Mucosa of descending colon (tissue), 3 donors: ENCODE measurements around the gene CCL16. TPM values are rescaled to one million over a fixed set of nuclear protein-coding genes. Genes with fewer than 3 reads are reported as not detected.

Experiments
- ATAC-seq: fragments of 200-7000 bp; cut with Tn5 transposase; one replicate; pipeline ENCODE4 v1.9.1; 2020; ENCODE audit warnings: mild to moderate bottlenecking, moderate library complexity
- DNase-seq, 3 donors: peaks; one replicate each; pipeline ENCODE4 v3.0.0-alpha.2; 2020
- H3K36me3 ChIP-seq: fragments of 200-600 bp; one replicate; pipeline ENCODE4 v1.8.0; 2021; ENCODE audit warnings: low read depth, mild to moderate bottlenecking
- H3K4me1 ChIP-seq: fragments of 200-600 bp; one replicate; pipeline ENCODE4 v1.8.0; 2021; ENCODE audit warnings: low read depth, mild to moderate bottlenecking
- H3K4me3 ChIP-seq: fragments of 200-600 bp; one replicate; pipeline ENCODE4 v1.8.0; 2021; ENCODE audit warnings: mild to moderate bottlenecking
- H3K9me3 ChIP-seq: fragments of 200-600 bp; one replicate; pipeline ENCODE4 v1.8.0; 2021; ENCODE audit warnings: mild to moderate bottlenecking
- intact Hi-C, 2 donors: fragments of 100-400 bp; cut with DNase I in 1 of 2; cut with micrococcal nuclease in 1 of 2; formaldehyde crosslinking; loops; one replicate each; pipeline versions ENCODE4 v1.11.0 to v1.11.1; 2022; cut with DNase I, micrococcal nuclease
- total RNA-seq, 3 donors: library from RNA; stranded (reverse); fragmentation: NEBNext Ultra II Directional in 2 of 3; extraction: Animal tissue kit (Norgen Biotek cat#: 25700) in 2 of 3; gene quantifications; one replicate each; pipeline versions ENCODE4 v1.2.1 to v1.2.4, GENCODE V29; 2021 to 2023
- TF ChIP-seq, protein P1 (sequence below): fragments of 200-600 bp; IDR thresholded peaks from one replicate; pipeline ENCODE4 v1.8.0; 2022; ENCODE audit warnings: antibody characterized with exemption, mild to moderate bottlenecking
- donor health status: DM: no; HTN: no; CAD: no; lungs with moderate emphysema.
- donor health status: DM: no; HTN: no; CAD: no.
- donor health status: DM: no; HTN: yes; CAD: no.

Gene CCL16
- total RNA-seq, 3 donors from 2014 or later, result 0.20 to 0.44 TPM; not detected in 1

DNA sequence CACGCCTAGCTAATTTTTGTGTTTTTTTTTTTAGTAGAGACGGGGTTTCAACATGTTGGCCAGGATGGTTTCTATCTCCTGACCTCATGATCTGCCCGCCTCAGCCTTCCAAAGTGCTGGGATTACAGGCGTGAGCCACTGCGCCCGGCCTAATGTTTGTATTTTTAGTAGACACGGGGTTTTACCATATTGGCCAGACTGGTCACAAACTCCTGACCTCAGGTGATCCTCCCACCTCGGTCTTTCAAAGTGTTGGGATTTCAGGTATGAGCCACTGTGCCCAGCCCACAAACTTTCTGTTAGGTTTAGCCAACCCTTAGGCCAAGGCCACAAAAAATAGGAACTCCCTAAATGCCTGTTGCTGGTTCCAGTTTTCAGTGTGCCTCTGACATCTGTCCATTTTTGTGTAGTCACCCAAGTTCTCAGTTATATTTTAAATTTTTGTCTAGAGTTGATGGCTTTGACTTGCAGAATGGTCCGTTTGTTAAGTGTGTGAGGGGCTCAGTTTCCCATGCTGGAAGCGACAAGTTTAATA, 12.7 kb downstream of the CCL16 start:
- DNase-seq, result no peak
- H3K36me3 ChIP-seq, result no peaks in the 10 kb centered on the region
- intact Hi-C loops, result no loop called here

DNA sequence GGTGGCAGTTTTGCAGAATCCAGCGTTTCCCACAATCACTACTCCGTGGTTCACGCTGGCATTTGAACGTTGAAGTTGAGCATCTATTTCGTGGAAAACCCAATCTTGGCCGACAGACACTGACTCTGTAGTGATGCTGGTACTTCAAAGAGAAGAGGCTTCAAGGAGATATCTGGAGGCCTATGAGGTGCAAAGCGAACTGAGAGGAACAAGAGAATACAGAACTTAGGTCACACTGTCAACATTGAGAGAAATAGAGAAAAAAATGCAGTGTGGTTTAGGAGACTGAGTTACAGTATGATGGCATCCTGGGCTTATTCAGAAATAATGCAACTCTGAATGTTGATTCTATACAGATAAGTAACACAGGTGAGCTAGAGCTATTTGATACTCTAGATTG, 16.0 kb downstream of the CCL16 start:
- no peaks in the 10 kb centered on the region for H3K9me3 ChIP-seq
- H3K4me3 ChIP-seq, result no peak overlapping the region
- TF ChIP-seq, protein P1, sequence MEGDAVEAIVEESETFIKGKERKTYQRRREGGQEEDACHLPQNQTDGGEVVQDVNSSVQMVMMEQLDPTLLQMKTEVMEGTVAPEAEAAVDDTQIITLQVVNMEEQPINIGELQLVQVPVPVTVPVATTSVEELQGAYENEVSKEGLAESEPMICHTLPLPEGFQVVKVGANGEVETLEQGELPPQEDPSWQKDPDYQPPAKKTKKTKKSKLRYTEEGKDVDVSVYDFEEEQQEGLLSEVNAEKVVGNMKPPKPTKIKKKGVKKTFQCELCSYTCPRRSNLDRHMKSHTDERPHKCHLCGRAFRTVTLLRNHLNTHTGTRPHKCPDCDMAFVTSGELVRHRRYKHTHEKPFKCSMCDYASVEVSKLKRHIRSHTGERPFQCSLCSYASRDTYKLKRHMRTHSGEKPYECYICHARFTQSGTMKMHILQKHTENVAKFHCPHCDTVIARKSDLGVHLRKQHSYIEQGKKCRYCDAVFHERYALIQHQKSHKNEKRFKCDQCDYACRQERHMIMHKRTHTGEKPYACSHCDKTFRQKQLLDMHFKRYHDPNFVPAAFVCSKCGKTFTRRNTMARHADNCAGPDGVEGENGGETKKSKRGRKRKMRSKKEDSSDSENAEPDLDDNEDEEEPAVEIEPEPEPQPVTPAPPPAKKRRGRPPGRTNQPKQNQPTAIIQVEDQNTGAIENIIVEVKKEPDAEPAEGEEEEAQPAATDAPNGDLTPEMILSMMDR, result no peak
- peaks cover 2% of the 10 kb centered on the region for H3K4me1 ChIP-seq
- H3K36me3 ChIP-seq, result no peaks in the 10 kb centered on the region
- no peak for DNase-seq
- no peak for ATAC-seq
- intact Hi-C loops, result no loop called here

More for the DNA sequence above, 12.7 kb downstream of the CCL16 start:
- no peak overlapping the region for H3K4me3 ChIP-seq
- peaks cover 10% of the 10 kb centered on the region for H3K4me1 ChIP-seq
- ATAC-seq, result no peak
- TF ChIP-seq, protein P1, result no peak
- H3K9me3 ChIP-seq, result no peaks in the 10 kb centered on the region

DNA sequence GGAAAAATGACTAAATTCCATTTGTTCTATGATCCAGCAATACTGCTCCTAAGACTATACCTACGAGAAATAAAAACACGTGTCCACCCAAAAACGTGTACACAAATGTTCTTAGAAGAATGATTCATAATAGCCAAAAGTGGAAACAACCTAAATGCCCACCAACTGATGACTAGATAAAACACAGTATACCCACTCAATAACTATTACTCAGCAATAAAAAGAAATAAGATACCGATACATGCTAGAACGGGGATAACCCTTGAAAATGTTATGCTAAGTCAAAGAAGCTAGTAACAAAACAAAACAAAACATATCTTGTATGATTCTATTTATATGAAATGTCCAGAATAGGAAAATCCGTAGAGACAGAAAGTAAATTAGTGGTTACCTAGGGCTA, 17.6 kb downstream of the CCL16 start:
- no peaks in the 10 kb centered on the region for H3K4me1 ChIP-seq
- intact Hi-C loops, result no loop called here
- no peaks in the 10 kb centered on the region for H3K9me3 ChIP-seq
- no peaks in the 10 kb centered on the region for H3K36me3 ChIP-seq
- H3K4me3 ChIP-seq, result no peak overlapping the region
- ATAC-seq (no peak), DNase-seq (no peak)
- TF ChIP-seq, protein P1, result no peak

DNA sequence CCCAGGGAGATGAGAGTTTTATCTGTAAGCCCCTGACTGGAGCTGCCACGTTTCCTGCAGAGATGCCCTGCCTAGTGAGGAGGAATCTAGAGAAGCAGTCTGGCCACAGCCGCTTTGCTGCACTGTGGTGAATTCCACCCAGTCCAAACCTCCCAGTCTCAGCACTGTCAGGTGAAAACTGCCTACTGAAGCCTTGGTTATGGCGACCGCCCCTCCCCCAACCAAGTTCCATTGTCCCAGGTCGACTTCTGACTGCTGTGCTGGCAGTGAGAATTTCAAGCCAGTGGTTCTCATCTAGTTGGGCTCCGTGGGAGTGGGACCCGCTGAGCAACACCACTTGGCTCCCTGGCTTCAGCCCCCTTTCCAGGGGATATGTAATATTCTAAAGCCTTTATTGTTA, 27.6 kb downstream of the CCL16 start:
- intact Hi-C loops, result loop anchor here in 1 of 2 donors (10.0 kb wide), 1 partner anchor 521 kb away; no protein-coding TSS in a partner anchor
- no peak for DNase-seq
- TF ChIP-seq, protein P1, result no peak
- H3K9me3 ChIP-seq, result no peaks in the 10 kb centered on the region
- H3K4me3 ChIP-seq, result no peak overlapping the region
- ATAC-seq, result no peak
- H3K36me3 ChIP-seq, result no peaks in the 10 kb centered on the region
- no peaks in the 10 kb centered on the region for H3K4me1 ChIP-seq

DNA sequence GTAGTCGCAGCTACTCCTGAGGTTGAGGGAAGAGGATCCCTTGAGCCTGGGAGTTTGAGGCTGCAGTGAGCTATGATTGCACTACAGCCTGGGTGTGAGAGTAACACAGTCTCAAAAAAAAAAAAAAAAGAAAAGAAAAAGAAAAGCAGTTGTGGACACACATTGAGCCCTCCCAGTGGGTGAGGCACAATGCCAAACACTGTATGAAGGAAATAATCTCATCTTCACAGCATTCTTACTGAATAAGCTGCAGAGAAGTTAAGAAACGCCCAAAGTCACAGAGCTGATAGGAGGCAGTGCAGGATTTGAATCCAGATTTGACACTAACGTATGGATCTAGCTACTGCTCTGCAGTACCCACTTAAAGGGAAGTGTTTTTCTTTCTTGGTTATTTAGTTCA, 31.9 kb downstream of the CCL16 start:
- DNase-seq, result no peak
- intact Hi-C loops, result no loop called here
- TF ChIP-seq, protein P1, result no peak
- ATAC-seq, result no peak
- no peak overlapping the region for H3K4me3 ChIP-seq
- H3K36me3 ChIP-seq, result no peaks in the 10 kb centered on the region
- no peaks in the 10 kb centered on the region for H3K4me1 ChIP-seq
- H3K9me3 ChIP-seq, result no peaks in the 10 kb centered on the region

DNA sequence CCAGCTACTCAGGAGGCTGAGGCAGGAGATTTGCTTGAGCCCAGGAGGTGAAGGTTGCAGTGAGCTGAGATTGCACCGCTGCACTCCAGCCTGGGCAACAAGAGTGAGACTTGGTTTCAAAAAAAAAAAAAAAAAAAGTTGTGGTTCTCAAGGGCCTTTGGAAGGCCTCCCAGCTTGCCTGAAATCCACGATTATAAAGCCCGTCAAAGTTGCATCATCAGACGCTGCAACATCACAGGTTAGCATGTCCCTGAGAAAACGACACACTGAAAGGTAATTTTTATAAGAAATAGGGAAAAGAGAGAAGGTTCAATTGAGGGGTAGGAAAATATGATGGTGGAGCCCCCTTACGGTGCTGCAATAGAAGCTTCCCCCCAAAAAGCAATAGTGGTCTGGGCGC, 33.2 kb downstream of the CCL16 start:
- ATAC-seq, result no peak

More for the DNA sequence above, 33.2 kb downstream of the CCL16 start:
- H3K4me3 ChIP-seq, result no peak overlapping the region
- intact Hi-C loops, result no loop called here
- no peaks in the 10 kb centered on the region for H3K9me3 ChIP-seq
- no peak for DNase-seq
- no peaks in the 10 kb centered on the region for H3K4me1 ChIP-seq
- TF ChIP-seq, protein P1, result no peak
- H3K36me3 ChIP-seq, result no peaks in the 10 kb centered on the region
